HG03520 (cell line): Measurements from ENCODE around the gene FAM3A.
A peak's percentile ranks its signal among the peaks of the same experiment; 100 is the strongest.

ENCODE experiments used
- ATAC-seq: cut with Tn5 transposase; IDR thresholded peaks from one replicate; pipeline ENCODE4 v1.9.1; 2021; ENCODE audit warnings: mild to moderate bottlenecking, moderate library complexity; ENCODE audit not compliant: unreplicated experiment

FAM3A gene

DNA sequence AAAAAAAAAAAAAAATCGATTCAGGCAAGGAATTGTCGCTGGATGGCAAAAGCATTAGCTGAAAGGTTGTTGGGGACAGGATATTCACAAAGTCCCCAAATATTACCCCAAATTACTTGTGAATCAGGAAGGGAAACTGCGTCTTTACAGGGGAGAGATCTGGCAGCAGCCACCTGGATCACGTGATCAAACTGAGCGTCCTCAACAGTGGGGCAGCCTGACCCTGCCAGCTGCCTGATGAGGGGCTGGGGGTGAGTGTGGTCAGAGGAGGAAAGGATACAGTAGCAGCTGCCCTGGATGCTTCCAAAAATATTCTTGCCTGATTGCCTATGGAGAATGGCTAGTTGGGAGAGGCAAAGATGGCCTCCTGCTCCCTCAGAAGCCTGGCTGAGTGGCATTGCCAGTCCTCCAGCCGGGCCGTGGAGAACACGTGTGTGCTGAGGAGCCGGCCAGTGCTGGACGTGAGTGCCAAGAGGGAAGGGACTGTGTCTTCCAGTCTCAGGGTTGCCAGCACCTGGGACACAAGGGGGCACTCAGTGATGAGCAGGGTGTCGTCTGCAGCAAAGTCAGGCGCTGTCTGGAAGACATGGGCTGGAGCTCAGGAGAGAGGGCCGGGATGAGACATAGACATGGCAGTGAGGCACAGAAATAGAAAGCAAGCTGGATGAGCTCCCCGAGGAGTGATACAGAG, 34.0 kb downstream of the FAM3A start:
- no peak for ATAC-seq

DNA sequence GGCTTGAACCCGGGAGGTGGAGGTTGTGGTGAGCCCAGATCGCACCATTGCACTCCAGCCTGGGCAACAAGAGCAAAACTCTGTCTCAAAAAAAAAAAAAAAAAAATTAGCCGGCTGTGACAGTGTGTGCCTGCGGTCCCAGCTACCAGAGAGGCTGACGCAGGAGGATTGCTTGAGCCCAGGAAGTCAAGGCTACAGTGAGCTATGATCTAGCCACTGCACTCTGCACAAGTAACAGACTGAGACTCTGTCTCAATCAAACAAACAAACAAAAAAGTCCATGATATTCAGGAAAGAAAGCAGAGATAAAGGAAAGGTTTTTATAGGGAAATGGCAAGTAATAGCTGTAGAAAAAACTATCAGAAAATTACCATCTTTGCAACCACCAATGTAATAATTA, 34.8 kb downstream of the FAM3A start:
- no peak for ATAC-seq

DNA sequence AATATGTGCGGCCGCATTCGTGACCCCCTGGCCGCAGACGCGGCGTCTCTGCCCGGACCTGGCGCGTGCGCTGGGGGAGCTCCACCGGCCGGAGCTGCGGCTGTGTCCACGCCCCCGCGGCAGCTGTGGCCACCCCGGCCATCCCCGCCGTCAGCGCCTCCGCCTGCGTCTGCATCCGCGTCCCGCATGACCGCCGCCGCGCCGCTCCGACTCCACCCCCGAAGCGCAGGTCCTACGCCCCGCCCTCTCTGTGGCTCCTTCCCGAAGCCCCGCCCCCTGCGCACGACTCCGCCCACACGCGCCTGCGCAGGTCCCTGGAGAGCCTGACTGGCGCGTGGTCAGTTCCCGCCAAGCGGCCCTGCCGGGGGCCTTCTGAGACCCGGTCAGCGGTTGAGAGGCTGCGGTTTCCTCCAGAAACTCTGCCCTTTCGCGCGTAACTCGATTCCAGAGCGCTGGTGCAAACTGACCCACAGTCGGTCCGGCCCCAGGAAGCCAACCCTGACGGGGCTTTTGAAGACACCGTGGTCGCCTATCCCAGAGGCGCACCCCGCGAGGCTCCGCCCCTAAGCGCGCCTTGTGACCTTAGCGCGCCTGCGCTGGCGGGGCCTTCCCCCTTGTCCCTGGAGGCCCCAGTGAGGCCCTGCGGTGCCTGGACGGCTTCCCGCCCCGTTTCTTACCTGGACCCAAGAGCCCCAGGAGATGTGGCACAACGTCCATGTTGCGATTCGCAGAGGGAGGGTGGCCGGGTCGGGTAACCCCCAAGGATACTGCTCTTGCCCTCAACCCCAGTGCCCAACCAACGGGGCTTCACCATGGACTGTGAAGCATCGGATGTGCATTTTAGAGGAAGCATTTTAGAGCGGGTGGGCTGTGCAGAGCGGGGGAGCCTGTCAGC, 37.1 kb downstream of the FAM3A start, which contains the start of gene LAGE3:
TSS of gene LAGE3 (minus strand) at position 554 of the 895 bp plus-strand sequence. CDS start at position 188, 366 bp downstream.
- peak; percentile 79 for ATAC-seq

DNA sequence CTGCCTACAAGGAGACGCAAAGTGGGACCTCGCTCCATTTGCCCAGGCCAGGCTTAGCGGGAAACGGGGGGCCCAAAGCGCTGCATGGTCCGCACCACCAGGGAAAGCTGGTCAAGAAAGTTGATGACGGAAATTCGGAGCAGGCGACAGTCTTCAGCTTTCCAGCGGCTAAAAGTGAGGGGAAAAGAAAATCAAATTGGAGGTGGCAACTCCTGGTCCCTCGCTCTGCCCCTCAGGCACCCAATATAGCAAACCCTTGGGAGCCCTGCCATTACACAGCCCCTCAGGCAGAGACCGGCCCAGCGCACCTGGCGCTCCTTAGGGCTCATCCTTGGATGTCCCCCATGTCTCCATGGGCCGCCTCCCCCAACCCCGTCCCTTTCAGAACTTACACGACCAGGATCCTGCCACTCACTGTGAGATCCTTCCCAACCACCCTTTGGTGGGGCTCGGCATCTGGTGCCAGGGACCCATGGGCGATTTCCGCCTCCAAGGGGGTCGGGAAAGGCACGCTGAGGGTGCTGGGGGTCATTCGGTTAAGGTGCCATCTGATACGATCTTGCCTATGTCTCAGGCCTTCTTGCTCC, 38.0 kb downstream of the FAM3A start:
- no peak for ATAC-seq

DNA sequence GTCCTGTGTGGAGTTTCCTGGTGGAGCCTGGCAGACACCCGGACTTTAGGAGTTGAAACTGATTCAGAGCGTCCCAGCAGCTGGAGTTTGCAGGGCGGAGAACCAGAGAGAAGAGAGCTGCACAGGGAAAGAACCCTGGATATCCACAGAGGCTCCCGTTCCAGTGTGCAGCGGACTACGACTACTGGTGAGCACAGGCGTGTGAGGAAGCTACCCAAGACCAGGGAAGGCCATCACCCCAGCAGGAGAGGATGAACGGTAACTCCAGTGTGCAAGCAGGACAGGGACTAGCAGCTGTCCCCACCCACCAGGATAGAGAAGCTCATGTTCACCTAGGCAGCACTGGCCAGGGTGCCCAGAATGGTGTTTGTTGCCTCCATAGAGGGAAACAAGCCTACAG, 39.2 kb downstream of the FAM3A start:
- ATAC-seq = no peak

DNA sequence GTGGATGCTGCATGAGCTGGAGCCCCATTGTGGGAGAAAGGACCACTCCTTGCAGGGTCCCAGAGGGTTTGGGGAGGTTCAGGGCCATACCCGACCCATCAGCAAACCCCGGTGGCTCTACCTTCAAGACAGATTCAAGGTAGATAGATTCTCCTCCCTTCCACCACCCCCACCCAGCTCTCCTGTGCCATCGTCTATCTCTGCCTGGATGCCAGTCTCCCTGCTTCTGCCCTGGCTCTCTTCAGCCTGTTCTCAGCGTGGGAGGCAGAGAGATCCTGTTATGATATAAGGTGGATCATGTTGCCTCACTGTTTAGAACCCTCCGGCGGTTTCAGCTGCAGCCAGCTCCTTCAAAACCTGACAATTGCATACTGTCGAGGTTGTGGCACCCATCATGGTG, 42.3 kb downstream of the FAM3A start:
- ATAC-seq = no peak

DNA sequence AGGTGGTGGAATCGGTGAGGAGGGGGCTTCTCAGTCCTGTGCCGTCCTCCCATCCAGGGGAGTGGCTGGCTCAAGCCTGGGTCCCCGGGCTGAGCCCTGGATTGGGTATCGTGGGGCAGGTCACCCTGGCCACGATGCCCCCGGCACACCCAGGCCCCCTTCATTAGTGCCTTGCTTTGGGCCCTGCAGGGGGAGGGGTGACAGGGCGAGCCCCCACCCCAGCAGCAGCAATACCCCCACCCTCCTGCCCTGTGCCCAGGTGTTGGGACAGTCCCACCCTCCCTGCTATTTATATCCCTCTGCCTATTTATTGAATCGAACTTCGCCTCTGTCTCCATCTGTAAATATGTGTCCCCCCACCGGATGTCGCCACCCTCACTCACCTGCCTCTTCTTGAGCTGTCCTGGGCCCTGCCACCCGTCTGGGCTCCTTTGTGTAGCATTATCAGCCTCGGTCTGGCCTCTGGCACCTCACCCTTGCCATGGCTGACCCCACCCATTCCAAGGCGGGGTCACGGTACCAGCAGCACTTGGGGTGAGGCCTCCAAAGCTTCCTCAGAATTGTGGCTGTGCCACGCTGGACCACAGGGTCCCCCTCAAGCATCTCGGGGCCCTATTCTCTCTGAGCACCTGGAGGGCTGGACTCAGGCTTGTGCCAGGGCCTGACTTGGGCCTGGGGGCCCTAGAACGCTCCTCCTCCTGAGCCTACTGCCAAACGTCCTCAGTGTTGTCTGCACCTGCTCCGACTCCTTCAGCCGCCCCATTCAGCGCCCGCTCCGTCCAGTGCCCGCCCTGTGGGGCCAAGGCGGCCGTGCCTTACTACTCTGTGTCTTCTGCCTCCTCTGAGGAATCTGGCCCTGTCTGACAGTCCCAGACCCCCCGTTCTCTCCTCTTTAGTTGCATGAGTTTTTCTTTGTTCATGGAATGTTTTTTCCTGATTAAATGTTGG, 43.1 kb downstream of the FAM3A start:
- ATAC-seq = no peak

DNA sequence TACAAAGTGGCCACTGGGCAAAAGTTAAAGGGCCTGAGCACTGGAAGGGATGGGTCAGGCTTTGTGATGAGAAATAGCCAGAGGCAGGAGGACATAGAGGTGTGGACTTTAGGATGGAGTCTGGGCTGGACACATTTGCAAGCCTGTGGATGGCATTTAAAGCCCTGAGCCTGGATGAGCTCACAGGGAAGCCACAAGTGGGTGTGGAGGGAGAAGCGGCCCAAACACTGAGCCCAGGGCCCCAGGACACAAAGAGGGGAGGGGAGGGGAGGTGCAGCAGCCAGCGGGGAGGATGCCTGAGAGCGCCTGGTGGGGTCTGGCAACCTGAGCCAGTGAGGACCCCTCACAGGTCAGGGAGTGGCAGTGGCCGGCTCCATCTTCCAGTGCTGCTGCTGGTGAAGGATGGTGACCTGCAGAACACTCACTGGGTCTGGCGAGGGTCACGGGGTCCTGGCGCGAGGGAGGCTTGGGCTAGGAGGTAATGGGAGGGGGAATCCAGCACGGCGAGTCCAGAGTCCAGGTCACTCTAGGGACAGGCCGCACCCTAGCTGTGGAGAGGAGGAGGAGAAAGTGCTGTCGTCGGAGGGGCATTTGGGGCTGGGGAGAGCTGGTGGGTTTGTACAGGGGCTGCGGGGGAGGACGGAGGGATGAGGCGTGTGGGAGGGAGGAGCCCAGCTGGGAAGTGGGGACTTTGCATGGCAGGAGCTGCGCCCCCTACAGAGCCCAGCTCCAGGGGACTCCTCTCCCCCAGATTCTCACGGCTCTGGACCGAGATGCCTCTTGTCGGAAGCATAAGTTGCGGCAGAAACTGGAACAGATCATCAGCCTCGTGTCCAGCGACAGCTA, 44.0 kb downstream of the FAM3A start:
- no peak for ATAC-seq

DNA sequence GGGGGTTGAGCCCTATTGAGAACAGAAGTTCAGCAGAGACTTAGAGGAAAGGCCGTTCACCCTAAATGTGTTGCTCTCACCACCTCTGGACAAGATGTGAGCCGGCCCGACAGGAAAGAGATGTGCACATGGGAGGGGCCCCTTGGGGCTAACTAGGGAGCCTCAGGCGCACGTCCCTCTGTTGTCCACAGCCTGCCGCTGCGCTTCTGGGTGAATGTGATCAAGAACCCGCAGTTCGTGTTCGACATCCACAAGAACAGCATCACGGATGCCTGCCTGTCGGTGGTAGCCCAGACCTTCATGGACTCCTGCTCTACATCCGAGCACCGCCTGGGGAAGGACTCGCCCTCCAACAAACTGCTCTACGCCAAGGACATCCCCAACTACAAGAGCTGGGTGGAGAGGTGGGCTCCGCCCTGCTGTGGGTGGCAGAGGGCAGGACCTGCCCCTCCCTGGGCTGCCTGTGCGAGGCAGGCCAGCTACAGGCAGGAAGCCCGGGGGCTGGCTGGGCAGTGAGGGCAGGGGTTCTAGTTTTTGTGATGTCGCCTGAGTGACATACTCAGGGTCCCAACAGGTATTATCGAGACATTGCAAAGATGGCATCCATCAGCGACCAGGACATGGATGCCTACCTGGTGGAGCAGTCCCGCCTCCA, 45.0 kb downstream of the FAM3A start:
- no peak for ATAC-seq

DNA sequence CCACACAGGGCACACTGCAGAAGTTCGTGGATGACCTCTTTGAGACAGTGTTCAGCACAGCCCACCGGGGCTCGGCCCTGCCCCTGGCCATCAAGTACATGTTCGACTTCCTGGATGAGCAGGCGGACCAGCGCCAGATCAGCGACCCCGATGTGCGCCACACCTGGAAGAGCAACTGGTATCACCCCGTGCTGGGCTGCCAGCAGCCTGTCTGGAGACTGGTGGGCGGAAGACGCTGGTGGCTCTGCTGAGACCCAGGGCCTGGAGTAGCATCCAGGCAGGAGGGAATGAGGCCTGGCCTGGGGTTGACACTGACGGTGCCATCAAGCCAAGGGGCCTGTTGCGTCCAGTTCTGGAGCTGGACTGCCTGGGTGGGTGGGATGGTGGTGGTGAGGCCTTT, 45.6 kb downstream of the FAM3A start:
- ATAC-seq = no peak

DNA sequence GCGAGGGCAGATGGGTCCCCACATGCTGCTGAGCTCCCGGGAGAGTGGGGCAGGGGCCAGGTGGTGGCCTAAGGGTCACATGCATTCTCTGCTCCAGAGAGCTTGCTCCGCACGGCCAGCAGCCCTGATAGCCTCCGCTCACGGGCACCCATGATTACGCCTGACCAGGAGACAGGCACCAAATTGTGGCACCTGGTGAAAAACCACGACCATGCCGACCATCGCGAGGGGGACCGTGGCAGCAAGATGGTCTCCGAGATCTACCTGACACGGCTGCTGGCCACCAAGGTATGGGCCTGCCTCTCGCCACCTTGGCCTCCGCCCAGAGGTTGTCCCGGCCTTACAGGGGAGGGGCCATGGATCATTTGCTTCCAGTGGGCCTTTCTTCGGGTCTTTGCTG, 46.2 kb downstream of the FAM3A start:
- no peak for ATAC-seq

DNA sequence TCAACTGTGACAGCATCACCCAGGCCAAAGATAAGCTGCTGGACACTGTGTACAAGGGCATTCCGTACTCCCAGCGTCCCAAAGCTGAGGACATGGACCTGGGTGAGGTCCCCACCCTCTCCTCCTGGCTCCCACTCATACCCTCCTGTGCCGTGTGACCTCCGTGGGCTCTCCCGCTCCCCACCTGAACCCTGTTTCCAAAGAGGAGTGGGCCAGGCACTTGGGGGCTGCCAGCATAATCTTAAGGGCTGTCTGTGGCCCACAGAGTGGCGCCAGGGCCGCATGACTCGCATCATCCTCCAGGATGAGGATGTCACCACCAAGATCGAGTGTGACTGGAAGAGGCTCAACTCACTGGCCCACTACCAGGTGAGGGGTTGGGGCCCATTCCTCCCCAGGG, 46.9 kb downstream of the FAM3A start:
- no peak for ATAC-seq

DNA sequence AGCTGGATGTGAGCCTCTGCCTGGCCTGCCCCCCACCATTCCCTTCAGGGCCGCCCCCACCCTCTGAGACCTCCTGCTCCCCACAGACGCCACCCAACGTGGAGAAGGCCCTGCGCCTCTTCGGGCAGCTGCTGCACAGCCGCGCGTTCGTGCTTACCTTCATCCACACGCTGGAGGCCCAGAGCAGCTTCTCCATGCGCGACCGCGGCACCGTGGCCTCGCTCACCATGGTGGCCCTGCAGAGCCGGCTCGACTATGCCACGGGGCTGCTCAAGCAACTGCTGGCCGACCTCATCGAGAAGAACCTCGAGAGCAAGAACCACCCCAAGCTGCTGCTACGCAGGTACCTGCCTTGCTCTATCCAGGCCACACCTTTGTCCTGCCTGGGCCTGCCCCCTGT, 47.8 kb downstream of the FAM3A start:
- ATAC-seq = no peak

DNA sequence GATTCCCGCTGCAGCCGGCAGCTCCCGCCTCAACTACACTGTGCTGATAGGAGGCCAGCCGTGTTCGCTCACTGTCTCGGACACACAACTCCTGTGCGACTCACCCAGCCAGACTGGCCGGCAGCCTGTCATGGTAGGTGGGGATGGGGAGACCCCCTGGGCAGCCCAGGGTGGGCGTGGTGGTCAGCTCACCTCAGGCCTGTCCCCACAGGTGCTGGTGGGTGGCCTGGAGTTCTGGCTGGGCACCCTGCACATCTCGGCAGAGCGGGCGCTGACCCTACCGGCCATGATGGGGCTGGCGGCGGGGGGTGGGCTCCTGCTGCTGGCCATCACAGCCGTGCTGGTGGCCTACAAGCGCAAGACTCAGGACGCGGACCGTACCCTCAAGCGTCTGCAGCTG, 48.5 kb downstream of the FAM3A start:
- ATAC-seq = no peak

DNA sequence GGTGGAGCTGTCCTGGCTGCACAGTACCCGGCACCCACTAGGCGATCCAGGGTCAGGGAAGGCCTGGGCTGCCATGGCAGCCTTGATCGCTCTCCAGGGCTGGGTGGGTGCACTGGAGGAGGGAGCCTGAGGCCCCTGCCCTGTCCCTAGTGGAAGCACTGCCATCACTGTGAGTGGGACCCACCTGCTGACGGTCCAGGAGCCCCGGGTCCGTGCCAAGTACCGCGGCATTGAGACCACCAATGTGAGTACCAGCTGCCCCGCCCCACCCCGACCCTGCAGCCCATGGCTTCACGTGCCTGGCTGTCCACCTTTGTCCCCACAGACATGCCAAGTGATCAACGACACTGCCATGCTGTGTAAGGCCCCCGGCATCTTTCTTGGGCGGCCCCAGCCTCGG, 49.1 kb downstream of the FAM3A start:
- no peak for ATAC-seq

DNA sequence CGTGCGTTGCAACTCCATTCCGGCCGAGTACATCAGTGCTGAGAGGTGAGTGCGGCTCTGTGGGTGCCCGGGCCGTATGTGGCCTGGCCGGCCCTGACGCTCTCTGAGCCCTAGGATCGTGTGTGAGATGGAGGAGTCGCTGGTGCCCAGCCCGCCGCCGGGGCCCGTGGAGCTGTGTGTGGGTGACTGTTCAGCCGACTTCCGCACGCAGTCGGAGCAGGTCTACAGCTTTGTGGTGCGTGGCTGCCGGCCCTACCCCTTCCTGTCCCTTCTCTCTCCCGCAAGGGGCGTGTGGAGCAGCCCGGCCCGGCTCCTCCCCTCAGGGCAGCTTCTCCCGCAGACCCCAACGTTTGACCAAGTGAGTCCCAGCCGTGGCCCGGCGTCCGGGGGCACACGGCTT, 50.0 kb downstream of the FAM3A start:
- no peak for ATAC-seq

DNA sequence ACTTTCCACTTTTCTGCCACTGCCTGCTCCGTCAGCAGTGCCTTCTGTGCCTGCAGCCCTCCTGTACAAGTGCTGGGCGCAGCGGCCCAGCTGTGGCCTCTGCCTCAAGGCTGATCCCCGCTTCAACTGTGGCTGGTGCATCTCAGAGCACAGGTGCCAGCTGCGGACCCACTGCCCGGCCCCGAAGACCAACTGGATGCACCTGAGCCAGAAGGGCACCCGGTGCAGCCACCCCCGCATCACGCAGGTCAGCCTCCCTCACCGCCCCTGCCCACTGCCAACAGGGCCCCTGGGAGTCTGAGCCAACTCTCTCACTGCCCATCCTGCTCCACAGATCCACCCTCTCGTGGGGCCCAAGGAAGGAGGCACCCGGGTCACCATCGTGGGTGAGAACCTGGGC, 50.4 kb downstream of the FAM3A start:
- ATAC-seq = no peak

DNA sequence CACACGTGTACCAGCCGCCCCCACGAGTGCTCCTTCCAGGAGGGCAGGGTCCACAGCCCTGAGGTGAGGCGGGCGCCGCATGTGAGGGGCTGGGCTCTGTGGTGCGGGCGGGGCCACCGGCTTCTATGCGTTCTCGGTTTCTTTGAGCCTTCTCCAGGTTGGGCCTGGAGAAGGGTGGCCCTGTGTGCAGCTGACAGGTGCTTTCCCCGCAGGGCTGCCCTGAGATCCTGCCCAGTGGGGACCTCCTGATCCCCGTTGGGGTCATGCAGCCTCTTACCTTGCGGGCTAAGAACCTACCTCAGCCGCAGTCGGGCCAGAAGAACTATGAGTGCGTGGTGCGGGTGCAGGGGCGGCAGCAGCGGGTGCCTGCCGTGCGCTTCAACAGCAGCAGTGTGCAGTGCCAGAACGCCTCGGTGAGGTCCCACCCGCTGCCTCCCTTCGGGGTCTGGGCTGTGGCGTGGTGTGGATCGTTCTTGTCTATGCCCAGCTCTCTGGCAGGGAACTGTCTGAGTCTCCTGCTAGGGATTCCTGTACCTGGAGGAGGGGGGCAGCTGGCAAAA, 51.1 kb downstream of the FAM3A start:
- no peak for ATAC-seq

DNA sequence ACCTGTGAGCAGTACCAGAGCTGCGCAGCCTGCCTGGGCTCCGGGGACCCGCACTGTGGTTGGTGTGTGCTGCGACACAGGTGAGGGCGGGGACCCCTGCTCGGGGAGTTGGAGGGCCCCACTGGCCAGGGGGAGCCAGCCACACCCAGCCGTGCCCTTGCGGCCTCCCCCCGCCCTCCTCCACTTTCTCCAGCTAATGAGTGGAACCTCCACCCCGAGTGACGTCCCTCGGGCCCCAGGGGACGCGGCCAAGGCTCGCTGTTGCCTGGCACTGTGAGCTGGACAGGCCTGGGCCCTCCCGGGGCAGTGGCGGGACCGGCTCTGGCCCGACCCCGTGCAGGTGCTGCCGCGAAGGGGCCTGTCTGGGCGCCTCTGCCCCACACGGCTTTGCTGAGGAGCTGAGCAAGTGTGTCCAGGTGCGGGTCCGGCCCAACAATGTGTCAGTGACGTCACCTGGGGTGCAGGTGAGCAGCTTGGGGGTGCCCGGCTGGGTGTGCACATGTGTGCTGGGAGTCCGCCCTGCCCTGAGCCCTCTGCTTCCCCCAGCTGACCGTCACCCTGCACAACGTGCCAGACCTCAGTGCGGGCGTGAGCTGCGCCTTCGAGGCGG, 52.3 kb downstream of the FAM3A start:
- no peak for ATAC-seq
